IMR-90 (cell line): ENCODE data around the gene IFT81. TPM values are rescaled to one million over a fixed set of nuclear protein-coding genes. Genes with fewer than 3 reads are reported as not detected.
A peak's percentile ranks its signal among the peaks of the same experiment; 100 is the strongest.

Source experiments
- ATAC-seq: fragments of 200-7000 bp; cut with Tn5 transposase; 2 replicates; pipeline ENCODE4 v1.9.1; 2020; ENCODE audit warnings: low read depth, mild to moderate bottlenecking, moderate library complexity
- BruUV-seq: library from RNA; stranded (reverse); fragments of 400-500 nt; replicated peaks from 2 replicates; lab custom pipeline; 2021; lab: Mats Ljungman, UMichigan
- CTCF ChIA-PET: fragments of 300-600 bp; formaldehyde crosslinking; extraction: SDS; loops from one replicate; lab custom pipeline; 2021; ENCODE audit warnings: antibody characterized with exemption; lab: Yijun Ruan, JAX
- POLR2A ChIA-PET: fragments of 300-600 bp; sonication (Branson Sonifier 250); formaldehyde crosslinking; loops from one replicate; lab custom pipeline; 2022; ENCODE audit warnings: antibody characterized with exemption; ENCODE audit not compliant: unreplicated experiment; lab: Charles Lee
- DNase-seq: peaks from one replicate; pipeline ENCODE4 v3.0.0; 2013
- H2AFZ ChIP-seq: replicated peaks from 2 replicates; pipeline ENCODE3; 2013; ENCODE audit warnings: low read length, mild to moderate bottlenecking; ENCODE audit not compliant: poor library complexity
- H2AK5ac ChIP-seq: 2 replicates; pipeline ENCODE4 v1.6.1; 2013; ENCODE audit warnings: low read depth, low read length, inconsistent platforms
- H2AK9ac ChIP-seq: replicated peaks from 2 replicates; pipeline ENCODE3; 2013; ENCODE audit warnings: mild to moderate bottlenecking, low read depth, low read length, moderate library complexity; ENCODE audit not compliant: poor library complexity
- H2BK120ac ChIP-seq: 2 replicates; pipeline ENCODE4 v1.6.1; 2013; ENCODE audit warnings: low read depth, low read length, inconsistent platforms
- H2BK15ac ChIP-seq: 3 replicates; pipeline ENCODE4 v1.6.1; 2013; ENCODE audit warnings: low read depth, low read length, inconsistent platforms
- H2BK20ac ChIP-seq: 2 replicates; pipeline ENCODE4 v1.6.1; 2013; ENCODE audit warnings: low read depth, mild to moderate bottlenecking, inconsistent platforms, low read length, moderate library complexity
- H2BK5ac ChIP-seq: 2 replicates; pipeline ENCODE4 v1.6.1; 2013; ENCODE audit warnings: mild to moderate bottlenecking, low read depth, low read length, inconsistent platforms; ENCODE audit not compliant: poor library complexity, severe bottlenecking
- H3K14ac ChIP-seq: replicated peaks from 2 replicates; pipeline ENCODE4 v1.6.1; 2013; ENCODE audit warnings: low read depth, low read length, inconsistent platforms
- H3K18ac ChIP-seq: 2 replicates; pipeline ENCODE4 v1.6.1; 2013; ENCODE audit warnings: low read depth, low read length, control low read depth
- H3K23ac ChIP-seq: 2 replicates; pipeline ENCODE4 v1.6.1; 2013; ENCODE audit warnings: low read depth, low read length, inconsistent platforms
- H3K27ac ChIP-seq: 2 replicates; pipeline ENCODE4 v1.5.1; 2013; ENCODE audit warnings: mild to moderate bottlenecking, control low read depth, low read length; ENCODE audit not compliant: insufficient read depth
- H3K27me3 ChIP-seq: 2 replicates; pipeline ENCODE4 v1.6.1; 2013; ENCODE audit warnings: low read length; ENCODE audit not compliant: control insufficient read depth, insufficient read depth
- H3K36me3 ChIP-seq: 2 replicates; pipeline ENCODE4 v1.6.1; 2013; ENCODE audit warnings: low read length, mixed read lengths; ENCODE audit not compliant: control insufficient read depth, insufficient read depth
- H3K4ac ChIP-seq: 2 replicates; pipeline ENCODE4 v1.6.1; 2013; ENCODE audit warnings: low read depth, low read length, inconsistent platforms
- H3K4me1 ChIP-seq: 2 replicates; pipeline ENCODE4 v1.6.1; 2013; ENCODE audit warnings: low read length, mixed read lengths; ENCODE audit not compliant: control insufficient read depth, insufficient read depth
- H3K4me2 ChIP-seq: 2 replicates; pipeline ENCODE4 v1.6.1; 2013; ENCODE audit warnings: low read depth, mild to moderate bottlenecking, control low read depth, low read length, moderate library complexity
- H3K4me3 ChIP-seq: 2 replicates; pipeline ENCODE4 v1.5.1; 2013; ENCODE audit warnings: low read depth, mild to moderate bottlenecking, control low read depth, low read length, moderate library complexity; ENCODE audit not compliant: insufficient read depth
- H3K56ac ChIP-seq: 2 replicates; pipeline ENCODE4 v1.6.1; 2013; ENCODE audit warnings: low read length, inconsistent platforms; ENCODE audit not compliant: insufficient read depth; ENCODE audit errors: extremely low read depth
- H3K79me1 ChIP-seq, 2 experiments: 2 replicates each; pipeline ENCODE4 v1.6.1; 2013; ENCODE audit warnings: low read length in 2 of 2, inconsistent platforms in 1 of 2, low read depth in 1 of 2
- H3K9ac ChIP-seq: 2 replicates; pipeline ENCODE4 v1.6.1; 2013; ENCODE audit warnings: low read depth, low read length, control low read depth
- H3K9me1 ChIP-seq: 2 replicates; pipeline ENCODE4 v1.6.1; 2013; ENCODE audit warnings: low read length, inconsistent platforms; ENCODE audit not compliant: insufficient read depth
- H3K9me3 ChIP-seq: 2 replicates; pipeline ENCODE4 v1.6.1; 2013; ENCODE audit warnings: low read length; ENCODE audit not compliant: control insufficient read depth, insufficient read depth
- H4K20me1 ChIP-seq: 2 replicates; pipeline ENCODE4 v1.6.1; 2013; ENCODE audit warnings: low read length, inconsistent platforms; ENCODE audit not compliant: insufficient read depth
- H4K5ac ChIP-seq: 2 replicates; pipeline ENCODE4 v1.6.1; 2013; ENCODE audit warnings: mild to moderate bottlenecking, low read depth, low read length, control low read depth
- H4K8ac ChIP-seq, 2 experiments: 2 replicates each; pipeline ENCODE4 v1.6.1; 2013; ENCODE audit warnings: low read depth in 2 of 2, low read length in 2 of 2, control low read depth in 1 of 2, inconsistent platforms in 1 of 2
- H4K91ac ChIP-seq: 2 replicates; pipeline ENCODE4 v1.6.1; 2013; ENCODE audit warnings: low read depth, low read length, inconsistent platforms; ENCODE audit not compliant: insufficient read depth
- BHLHE40 ChIP-seq: fragments of 150-350 bp; IDR thresholded peaks from 2 replicates; pipeline ENCODE4 v1.6.1; 2016; ENCODE audit warnings: mild to moderate bottlenecking, low read depth, low read length
- CTCF ChIP-seq: conservative IDR thresholded peaks from 2 replicates; pipeline ENCODE4 v1.5.1; 2012; ENCODE audit warnings: mild to moderate bottlenecking, low read depth, low read length, improper control_type of control experiment
- RAD21 ChIP-seq: IDR thresholded peaks from 2 replicates; pipeline ENCODE4 v1.6.1; 2012; ENCODE audit warnings: low read length, improper control_type of control experiment
- SMC3 ChIP-seq: fragments of 150-350 bp; IDR thresholded peaks from 2 replicates; pipeline ENCODE4 v1.6.1; 2016; ENCODE audit warnings: low read depth, mild to moderate bottlenecking, antibody characterized with exemption, low read length, moderate library complexity
- WGBS, 2 experiments: methylation state at CpG; one replicate each; pipeline versions ENCODE4 v1.1.5 to v1.1.7; 2013; ENCODE audit warnings: missing lambda C conversion rate in 2 of 2; ENCODE audit not compliant: insufficient read length in 1 of 2; ENCODE audit errors: extremely low coverage in 2 of 2; 5-methylcytosine and 5-hydroxymethylcytosine counted together
- dilution Hi-C: fragments of 300-500 bp; cut with HindIII; formaldehyde crosslinking; loops from one replicate; pipeline ENCODE4 v1.14.3; 2018; ENCODE audit warnings: low sequenced_read_pairs; ENCODE audit not compliant: unreplicated experiment
- in situ Hi-C: fragments of 300-500 bp; cut with MboI; formaldehyde crosslinking; loops from 3 replicates; pipeline ENCODE4 v1.14.3; 2019; ENCODE audit warnings: low sequenced_read_pairs, inconsistent platforms, mixed read lengths
- intact Hi-C: fragments of 100-400 bp; cut with micrococcal nuclease; formaldehyde crosslinking; loops from 2 replicates; pipeline ENCODE4 v1.10.0; 2022
- polyA plus RNA-seq, 3 experiments: library from polyadenylated mRNA; depleted of rRNA; stranded (reverse); fragments of >200 nt; gene quantifications; 2 replicates each; pipeline ENCODE4 v1.2.3, GENCODE V29; 2012; ENCODE audit warnings: low replicate concordance in 1 of 3
- total RNA-seq: library from RNA; depleted of rRNA; stranded (reverse); fragments of >200 nt; gene quantifications from 2 replicates; pipeline ENCODE4 v1.2.3, GENCODE V29; 2012

IFT81 gene
- total and polyA plus RNA-seq, 2 of the 4 experiments (the other 2 are of a cell fraction), result 6.1 to 8.1 TPM

- Histone ChIP-seq H3K4me3 (no peak overlapping the region), H3K27me3 (no peaks in the 10 kb centered on the region), H4K91ac (no peak overlapping the region), H2AFZ (peak overlapping the region; percentile 37), H3K18ac (no peak overlapping the region), H2BK5ac (no peak overlapping the region), H3K79me1 (no peaks in the 10 kb centered on the region), H2AK5ac (no peak overlapping the region), H2BK15ac (peak overlapping the region; percentile 31; the same call in 1 of the 3 replicates), H2AK9ac (no peak overlapping the region), H2BK120ac (peak overlapping the region; percentile 68; the same call in 1 of the 2 replicates), H3K9me1 (no peaks in the 10 kb centered on the region), H3K4me2 (no peak overlapping the region), H2BK20ac (peak overlapping the region; percentile 80; the same call in 1 of the 2 replicates), H4K5ac (no peak overlapping the region), H3K56ac (no peak overlapping the region), H3K27ac (no peak overlapping the region), H3K9me3 (no peaks in the 10 kb centered on the region), H4K20me1 (no peaks in the 10 kb centered on the region), H3K4ac (peak overlapping the region; percentile 27; the same call in 1 of the 2 replicates), H3K4me1 (peaks cover 7% of the 10 kb centered on the region), H3K9ac (no peak overlapping the region), H4K8ac (peak overlapping the region in 1 of 2 experiments; percentile 69; a peak in 1 of 4 replicates), H3K23ac (no peak overlapping the region), H3K36me3 (no peaks in the 10 kb centered on the region), H3K14ac (no peak overlapping the region)
- POLR2A ChIA-PET, result interaction anchor here (0.6 kb wide), 3 partner anchors 298 to 331 kb away, joined by 4 to 17 read pairs (median 6); no protein-coding TSS in a partner anchor
- CTCF ChIA-PET, result interaction anchor here (0.5 to 1.8 kb wide), 2 partner anchors 124 to 331 kb away, joined by 4 to 12 read pairs; no protein-coding TSS in a partner anchor
- TF ChIP-seq SMC3, result peak; percentile 96
- no peak for TF ChIP-seq BHLHE40
- peak; percentile 95 for TF ChIP-seq CTCF
- TF ChIP-seq RAD21, result peak; percentile 98
- no TSS peak for BruUV-seq
- peak; percentile 78 for DNase-seq
- WGBS, 2 experiments, result 48% methylated on average over 2 of the region's 8 CpGs; no CpG with 5 or more reads in 1 of the 2 experiments
- dilution Hi-C loops, result no loop called here
- in situ Hi-C loops, result no loop called here
- ATAC-seq, result peak; percentile 92
- intact Hi-C loops, result loop anchor here (1.0 to 10.0 kb wide), 5 partner anchors 124 to 331 kb away; partner anchors contain the start of gene ATP2A2
Observed at GRCh38 chr12:110100315-110100970, 23.7 kb upstream of the IFT81 start.
